ENCODE measurements around the gene FBXO47. TPM values are rescaled to one million over a fixed set of nuclear protein-coding genes. Genes with fewer than 3 reads are reported as not detected.

FBXO47 gene
- total and polyA plus RNA-seq, 9 donors, result not detected

DNA sequence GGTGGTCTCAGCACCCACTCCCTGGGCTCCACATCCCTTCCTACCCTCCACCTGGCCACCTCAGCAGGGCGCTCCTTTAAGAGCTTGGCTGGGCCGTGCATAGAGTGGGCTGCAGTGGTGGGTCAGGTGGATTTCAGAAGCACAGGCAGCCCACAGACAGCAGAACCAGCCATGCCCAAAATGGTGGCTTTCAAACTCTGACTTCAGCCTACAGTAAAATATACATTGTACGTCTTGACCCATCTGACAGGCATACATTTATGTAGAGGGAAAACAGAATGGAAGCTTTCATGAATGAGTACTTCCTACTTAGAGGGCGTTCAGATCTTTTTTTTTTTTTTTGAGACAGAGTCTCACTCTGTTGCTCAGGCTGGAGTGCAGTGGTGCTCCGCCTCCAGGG, 67.8 kb downstream of the FBXO47 start:
- H3K27me3 ChIP-seq, result no peaks in the 10 kb centered on the region
- no peak overlapping the region for H3K4me3 ChIP-seq
- no peaks in the 10 kb centered on the region for H3K36me3 ChIP-seq
- H3K9me3 ChIP-seq, result no peaks in the 10 kb centered on the region
- no peak for DNase-seq
- intact Hi-C loops (cut with DNase I), result no loop called here
- H3K27ac ChIP-seq, result no peak overlapping the region
- 81 to 92% (median 87%) methylated on average over 5 of the region's 5 CpGs for WGBS, 3 donors
- H3K4me1 ChIP-seq (ENCODE audit: insufficient read depth), result peaks cover 12% of the 10 kb centered on the region
- TF ChIP-seq EP300 (IDR thresholded peaks at IDR 0.05) (no peak), POLR2A (IDR thresholded peaks at IDR 0.05) (no peak)
- TF ChIP-seq, protein P1, sequence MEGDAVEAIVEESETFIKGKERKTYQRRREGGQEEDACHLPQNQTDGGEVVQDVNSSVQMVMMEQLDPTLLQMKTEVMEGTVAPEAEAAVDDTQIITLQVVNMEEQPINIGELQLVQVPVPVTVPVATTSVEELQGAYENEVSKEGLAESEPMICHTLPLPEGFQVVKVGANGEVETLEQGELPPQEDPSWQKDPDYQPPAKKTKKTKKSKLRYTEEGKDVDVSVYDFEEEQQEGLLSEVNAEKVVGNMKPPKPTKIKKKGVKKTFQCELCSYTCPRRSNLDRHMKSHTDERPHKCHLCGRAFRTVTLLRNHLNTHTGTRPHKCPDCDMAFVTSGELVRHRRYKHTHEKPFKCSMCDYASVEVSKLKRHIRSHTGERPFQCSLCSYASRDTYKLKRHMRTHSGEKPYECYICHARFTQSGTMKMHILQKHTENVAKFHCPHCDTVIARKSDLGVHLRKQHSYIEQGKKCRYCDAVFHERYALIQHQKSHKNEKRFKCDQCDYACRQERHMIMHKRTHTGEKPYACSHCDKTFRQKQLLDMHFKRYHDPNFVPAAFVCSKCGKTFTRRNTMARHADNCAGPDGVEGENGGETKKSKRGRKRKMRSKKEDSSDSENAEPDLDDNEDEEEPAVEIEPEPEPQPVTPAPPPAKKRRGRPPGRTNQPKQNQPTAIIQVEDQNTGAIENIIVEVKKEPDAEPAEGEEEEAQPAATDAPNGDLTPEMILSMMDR (IDR thresholded peaks at IDR 0.05), result no peak

DNA sequence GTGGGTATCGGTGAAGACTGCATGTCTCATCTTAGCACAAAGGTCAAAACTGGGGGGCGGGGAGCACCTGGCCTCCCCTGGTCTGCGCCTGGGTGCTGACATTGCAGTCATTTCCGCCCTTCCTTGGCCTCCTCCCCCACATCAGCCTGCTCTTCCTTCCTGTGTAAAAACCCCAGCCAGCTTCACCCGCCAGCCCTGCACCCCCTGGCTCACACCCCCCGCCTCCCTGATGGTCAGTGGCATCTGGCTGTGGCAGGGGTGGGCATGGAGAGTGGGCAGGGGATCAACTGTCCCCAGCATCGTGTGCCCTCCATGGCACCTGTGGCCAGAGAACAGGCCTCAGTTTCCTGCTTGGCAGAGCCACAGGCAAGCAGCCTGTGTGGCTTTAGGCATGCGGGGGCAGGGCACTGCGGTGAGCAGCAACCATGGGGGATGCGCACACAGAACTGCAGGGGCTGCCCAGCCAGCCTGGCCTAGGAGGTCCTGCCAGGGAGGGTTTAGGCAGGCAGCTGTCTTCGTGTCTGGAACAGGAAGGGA, 68.3 kb downstream of the FBXO47 start:
- Histone ChIP-seq H3K36me3 (no peaks in the 10 kb centered on the region), H3K4me3 (no peak overlapping the region), H3K4me1 (ENCODE audit: insufficient read depth) (peaks cover 17% of the 10 kb centered on the region), H3K9me3 (no peaks in the 10 kb centered on the region), H3K27me3 (no peaks in the 10 kb centered on the region), H3K27ac (no peak overlapping the region)
- TF ChIP-seq EP300 (IDR thresholded peaks at IDR 0.05) (no peak), POLR2A (IDR thresholded peaks at IDR 0.05) (no peak)
- TF ChIP-seq, protein P1 (IDR thresholded peaks at IDR 0.05), result no peak
- DNase-seq, result no peak
- intact Hi-C loops (cut with DNase I), result no loop called here
- WGBS, 3 donors, result 66 to 77% (median 76%) methylated on average over 9 to 11 of the region's 11 CpGs

DNA sequence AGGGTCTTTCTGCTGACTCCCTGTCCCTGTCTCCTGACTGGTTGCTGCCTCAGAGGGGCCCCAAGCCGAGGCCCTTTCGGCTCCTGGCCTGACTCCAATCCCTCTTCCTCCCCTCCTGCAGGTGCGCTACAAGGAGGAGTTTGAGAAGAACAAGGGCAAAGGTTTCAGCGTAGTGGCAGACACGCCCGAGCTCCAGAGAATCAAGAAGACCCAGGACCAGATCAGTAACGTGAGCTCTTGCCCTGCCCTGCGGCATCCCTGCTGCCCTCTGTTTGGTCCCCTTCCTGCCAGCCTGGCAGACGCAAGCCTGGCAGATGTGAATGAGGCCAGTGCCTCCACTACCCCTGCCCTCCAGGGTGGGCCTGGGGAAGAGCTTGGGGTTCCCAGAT, 68.9 kb downstream of the FBXO47 start:
- H3K27me3 ChIP-seq, result no peaks in the 10 kb centered on the region
- H3K9me3 ChIP-seq, result no peaks in the 10 kb centered on the region
- intact Hi-C loops (cut with DNase I), result no loop called here
- TF ChIP-seq, protein P1 (IDR thresholded peaks at IDR 0.05), result no peak
- no peak for DNase-seq
- H3K4me1 ChIP-seq (ENCODE audit: insufficient read depth), result peaks cover 22% of the 10 kb centered on the region
- no peak overlapping the region for H3K27ac ChIP-seq
- 65 to 71% (median 65%) methylated on average over 9 of the region's 9 CpGs for WGBS, 3 donors
- H3K4me3 ChIP-seq, result no peak overlapping the region
- H3K36me3 ChIP-seq, result no peaks in the 10 kb centered on the region

DNA sequence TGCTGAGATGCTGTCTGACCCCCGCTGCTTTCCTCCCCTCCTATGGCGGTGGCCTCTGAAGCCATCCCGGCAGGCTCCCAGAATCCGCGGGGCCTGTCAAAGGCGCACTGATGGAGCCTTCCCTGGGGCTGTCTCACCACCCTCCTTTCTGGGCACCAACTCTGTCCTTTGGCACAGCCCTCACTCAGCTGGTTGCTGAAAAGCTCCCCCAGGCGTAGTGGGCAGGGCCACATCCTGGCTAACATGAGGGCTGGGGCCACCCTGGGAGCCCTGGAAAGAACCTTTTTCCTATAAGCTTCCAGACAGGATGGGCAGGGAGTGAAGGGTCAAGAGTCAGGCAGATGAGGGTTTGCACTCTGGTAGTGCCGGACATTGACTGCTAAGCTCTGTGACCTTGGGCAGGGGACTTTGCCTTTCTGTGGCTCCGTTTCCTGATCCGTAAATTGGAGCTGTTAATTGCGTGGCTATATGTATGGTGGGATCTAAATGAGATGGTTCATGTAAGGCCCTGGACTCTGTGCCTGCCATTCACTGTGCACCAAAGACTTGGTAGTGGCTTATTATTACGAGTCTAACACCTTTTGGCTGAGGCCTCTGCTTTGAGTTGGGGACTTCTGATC, 69.4 kb downstream of the FBXO47 start:
- Histone ChIP-seq H3K4me3 (no peak overlapping the region), H3K27me3 (no peaks in the 10 kb centered on the region), H3K36me3 (no peaks in the 10 kb centered on the region), H3K27ac (peak overlapping the region in 1 of 2 donors; percentile 4), H3K4me1 (ENCODE audit: insufficient read depth) (peaks cover 24% of the 10 kb centered on the region), H3K9me3 (no peaks in the 10 kb centered on the region)
- 74 to 83% (median 75%) methylated on average over 12 of the region's 12 CpGs for WGBS, 3 donors
- DNase-seq, result no peak
- intact Hi-C loops (cut with DNase I), result no loop called here
- no peak for TF ChIP-seq EP300 (IDR thresholded peaks at IDR 0.05)
- TF ChIP-seq, protein P1 (IDR thresholded peaks at IDR 0.05), result no peak
